ENCODE measurements around the gene KCNAB3.

The KCNAB3 gene

DNA sequence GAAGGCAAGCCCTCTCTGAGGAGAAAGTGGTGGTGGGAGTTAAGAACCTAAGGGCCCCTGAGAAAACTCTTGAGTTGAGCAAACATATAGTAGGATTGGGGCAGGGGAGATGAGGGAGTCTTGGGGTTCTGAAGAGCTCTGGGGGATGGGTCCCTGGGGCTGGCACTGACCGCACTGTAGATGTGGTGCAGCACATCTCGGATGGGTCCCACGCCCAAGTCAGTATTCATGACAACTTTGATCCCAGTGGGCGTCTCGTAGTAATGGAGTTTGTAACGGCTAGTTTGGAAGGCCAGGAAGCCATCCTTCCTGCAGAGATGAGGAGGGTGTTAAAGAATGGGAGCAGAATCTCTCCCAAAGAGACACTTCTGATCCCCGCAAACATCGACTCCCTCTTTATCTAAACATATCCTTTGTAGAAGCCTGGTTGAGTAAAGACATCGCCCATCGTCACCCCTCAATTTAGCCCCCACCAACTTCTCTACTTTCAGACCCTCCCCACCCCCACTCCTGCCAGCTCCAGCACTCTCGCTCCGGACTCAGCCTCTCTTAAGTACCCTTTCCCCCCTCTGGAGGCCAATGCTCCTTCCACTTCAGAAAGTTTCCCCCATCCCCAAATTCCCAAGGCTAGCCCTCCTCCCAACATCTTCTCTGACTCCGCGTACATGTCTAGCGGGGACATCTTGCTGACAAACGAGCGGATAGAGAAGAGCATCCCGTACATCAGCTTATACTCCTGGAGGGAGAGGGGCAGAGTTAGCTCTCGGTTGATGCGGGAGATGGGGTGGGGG is 1.4 kb upstream of the KCNAB3 start:
- ChIA-PET CTCF (no interaction called here), POLR2A (interaction anchor here (1.0 to 5.2 kb wide), 15 partner anchors 9 to 303 kb away, joined by 3 to 69 read pairs (median 5); partner anchors contain the start of genes NAA38, RNF227 and SAT2)
- TF ChIP-seq NFRKB (IDR thresholded peaks at IDR 0.05), result no peak
- TF ChIP-seq, protein P1, sequence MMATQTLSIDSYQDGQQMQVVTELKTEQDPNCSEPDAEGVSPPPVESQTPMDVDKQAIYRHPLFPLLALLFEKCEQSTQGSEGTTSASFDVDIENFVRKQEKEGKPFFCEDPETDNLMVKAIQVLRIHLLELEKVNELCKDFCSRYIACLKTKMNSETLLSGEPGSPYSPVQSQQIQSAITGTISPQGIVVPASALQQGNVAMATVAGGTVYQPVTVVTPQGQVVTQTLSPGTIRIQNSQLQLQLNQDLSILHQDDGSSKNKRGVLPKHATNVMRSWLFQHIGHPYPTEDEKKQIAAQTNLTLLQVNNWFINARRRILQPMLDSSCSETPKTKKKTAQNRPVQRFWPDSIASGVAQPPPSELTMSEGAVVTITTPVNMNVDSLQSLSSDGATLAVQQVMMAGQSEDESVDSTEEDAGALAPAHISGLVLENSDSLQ (IDR thresholded peaks at IDR 0.05), result no peak
- no peak for TF ChIP-seq L3MBTL2 (conservative IDR thresholded peaks at IDR 0.05)
- TF ChIP-seq ELF4 (IDR thresholded peaks at IDR 0.05), result no peak
- no peak for TF ChIP-seq FOXM1 (IDR thresholded peaks at IDR 0.05; ENCODE audit: borderline replicate concordance)
- TF ChIP-seq SUZ12 (IDR thresholded peaks at IDR 0.05), result no peak
- no peak for TF ChIP-seq ARNT (IDR thresholded peaks at IDR 0.05)
- TF ChIP-seq ZNF384 (IDR thresholded peaks at IDR 0.05), result no peak
- TF ChIP-seq FOXA1 (IDR thresholded peaks at IDR 0.05), result no peak
- TF ChIP-seq FOXK2 (IDR thresholded peaks at IDR 0.05), result no peak
- no peak for TF ChIP-seq TARDBP (IDR thresholded peaks at IDR 0.05)
- no peak for TF ChIP-seq SP1 (IDR thresholded peaks at IDR 0.05)
- TF ChIP-seq LEF1 (IDR thresholded peaks at IDR 0.05; ENCODE audit: borderline replicate concordance), result no peak
- no peak for DNase-seq (ENCODE audit: extremely low spot score)

DNA sequence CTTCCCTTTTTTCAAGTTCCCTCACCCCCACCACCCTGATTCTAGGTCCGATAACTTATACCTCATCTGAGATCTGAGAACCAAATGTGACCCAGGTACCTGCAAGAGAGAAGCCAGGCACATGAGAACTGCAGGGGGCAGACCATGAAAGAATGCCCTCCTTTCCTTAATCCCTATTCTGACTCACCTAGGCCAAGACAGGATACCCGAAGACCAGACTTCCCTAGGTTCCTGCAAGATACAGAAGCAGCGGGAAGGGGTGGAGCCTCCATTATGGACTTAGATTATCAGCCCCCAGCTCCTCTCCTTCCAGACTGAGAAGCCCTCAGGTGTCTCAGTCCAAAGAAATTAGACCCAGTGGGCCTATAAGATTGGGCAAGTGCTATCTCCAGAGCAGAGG is 2.1 kb downstream of the KCNAB3 start:
- POLR2A ChIA-PET, result no interaction called here

DNA sequence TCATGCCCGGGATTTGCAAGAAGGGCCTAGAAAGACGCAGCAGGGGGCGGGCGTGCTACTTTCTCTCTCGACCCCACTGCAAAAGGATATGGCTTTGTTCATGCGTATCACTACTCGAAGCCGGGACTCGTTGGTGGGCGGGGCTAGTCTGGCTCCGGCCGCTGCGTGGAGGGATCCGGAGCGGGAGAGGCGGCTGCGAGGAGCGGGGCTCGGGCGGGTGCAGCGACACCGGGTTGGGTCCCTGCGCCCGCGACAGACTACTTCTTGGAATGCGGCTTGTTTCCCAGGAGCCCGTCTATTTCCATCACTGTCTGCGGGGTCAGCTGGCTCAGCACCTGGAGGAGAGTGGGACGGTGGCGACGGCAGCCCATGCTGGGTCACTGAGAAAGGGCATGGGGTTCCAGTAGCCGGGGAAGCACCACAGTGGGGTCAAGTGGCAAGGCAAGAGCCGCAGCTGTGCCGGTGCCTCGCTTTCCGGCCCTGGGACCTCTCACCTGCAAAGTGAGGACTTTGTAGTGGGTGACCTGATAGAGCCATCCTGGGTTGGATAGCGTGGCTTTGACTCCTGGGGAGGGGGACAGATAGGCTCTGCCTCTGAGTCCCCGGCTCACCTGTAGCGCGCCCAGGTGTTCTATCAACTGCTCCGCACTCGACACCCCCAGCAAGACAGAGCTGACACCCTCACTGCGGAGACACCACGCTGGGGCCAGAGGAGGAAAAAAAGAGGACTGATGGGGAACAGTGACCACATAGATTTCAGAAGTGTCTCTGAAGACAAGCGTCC is 6.6 kb downstream of the KCNAB3 start:
- POLR2A ChIA-PET, result interaction anchor here (1.4 kb wide), 1 partner anchor 9 kb away, joined by 6 read pairs; the partner anchor contains the start of genes CNTROB and TRAPPC1
- DNase-seq (ENCODE audit: extremely low spot score), result no peak
- CTCF ChIA-PET, result no interaction called here
- TF ChIP-seq, protein P1 (IDR thresholded peaks at IDR 0.05), result no peak
- no peak for TF ChIP-seq SUZ12 (IDR thresholded peaks at IDR 0.05)
- TF ChIP-seq L3MBTL2 (conservative IDR thresholded peaks at IDR 0.05), result no peak
- no peak for TF ChIP-seq CTBP1 (IDR thresholded peaks at IDR 0.05; ENCODE audit: borderline replicate concordance)
- no peak for TF ChIP-seq TARDBP (IDR thresholded peaks at IDR 0.05)
- TF ChIP-seq FOXK2 (IDR thresholded peaks at IDR 0.05), result no peak
- no peak for TF ChIP-seq HDGF (IDR thresholded peaks at IDR 0.05; ENCODE audit: borderline replicate concordance)
- no peak for TF ChIP-seq ZNF384 (IDR thresholded peaks at IDR 0.05)
- no peak for TF ChIP-seq BHLHE40 (IDR thresholded peaks at IDR 0.05; ENCODE audit: borderline replicate concordance)
- TF ChIP-seq ARNT (IDR thresholded peaks at IDR 0.05), result no peak
- TF ChIP-seq LEF1 (IDR thresholded peaks at IDR 0.05; ENCODE audit: borderline replicate concordance), result no peak
- TF ChIP-seq FOXA1 (IDR thresholded peaks at IDR 0.05), result no peak

More for the DNA sequence above, 2.1 kb downstream of the KCNAB3 start:
- CTCF ChIA-PET, result no interaction called here
- TF ChIP-seq BHLHE40 (IDR thresholded peaks at IDR 0.05; ENCODE audit: borderline replicate concordance) (no peak), HDGF (IDR thresholded peaks at IDR 0.05; ENCODE audit: borderline replicate concordance) (no peak), ELF4 (IDR thresholded peaks at IDR 0.05) (no peak), FOXA1 (IDR thresholded peaks at IDR 0.05) (no peak), L3MBTL2 (conservative IDR thresholded peaks at IDR 0.05) (no peak), SUZ12 (IDR thresholded peaks at IDR 0.05) (no peak), ZNF384 (IDR thresholded peaks at IDR 0.05) (no peak), ARNT (IDR thresholded peaks at IDR 0.05) (no peak), NFRKB (IDR thresholded peaks at IDR 0.05) (no peak), LEF1 (IDR thresholded peaks at IDR 0.05; ENCODE audit: borderline replicate concordance) (no peak), TARDBP (IDR thresholded peaks at IDR 0.05) (no peak), CTBP1 (IDR thresholded peaks at IDR 0.05; ENCODE audit: borderline replicate concordance) (no peak), SP1 (IDR thresholded peaks at IDR 0.05) (no peak), FOXK2 (IDR thresholded peaks at IDR 0.05) (no peak), FOXM1 (IDR thresholded peaks at IDR 0.05; ENCODE audit: borderline replicate concordance) (no peak)
- TF ChIP-seq, protein P1 (IDR thresholded peaks at IDR 0.05), result no peak
- DNase-seq (ENCODE audit: extremely low spot score), result no peak

DNA sequence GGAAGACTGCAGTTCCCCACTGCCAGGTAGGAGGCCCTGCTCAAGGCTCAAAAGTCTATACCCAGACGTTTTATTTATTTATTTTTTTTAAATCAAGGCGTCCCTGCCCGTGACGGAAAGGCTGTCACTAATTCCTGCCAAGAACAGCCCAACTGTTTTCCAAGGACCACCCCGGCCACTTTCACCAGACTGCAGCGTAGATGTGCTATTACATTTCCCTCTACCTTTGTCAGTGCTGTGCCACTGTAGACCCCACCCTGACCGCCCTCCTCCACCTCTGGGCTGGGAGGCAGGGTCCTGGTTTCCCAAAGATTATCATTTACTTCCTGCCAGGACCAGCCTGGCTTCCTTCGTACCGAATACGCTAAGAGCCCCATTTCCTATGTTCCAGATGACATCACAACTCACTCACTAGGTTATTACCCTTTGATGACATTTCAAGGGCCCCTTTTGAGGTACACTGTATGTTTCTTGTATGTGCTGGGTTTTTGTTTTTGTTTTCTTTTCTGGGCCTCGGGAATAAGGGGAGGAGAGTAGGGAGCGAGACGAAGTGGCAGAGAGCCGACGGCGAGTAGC is 7.3 kb downstream of the KCNAB3 start:
- no peak for DNase-seq (ENCODE audit: extremely low spot score)
- no peak for TF ChIP-seq SP1 (IDR thresholded peaks at IDR 0.05)
- no peak for TF ChIP-seq HDGF (IDR thresholded peaks at IDR 0.05; ENCODE audit: borderline replicate concordance)
- no peak for TF ChIP-seq L3MBTL2 (conservative IDR thresholded peaks at IDR 0.05)
- no peak for TF ChIP-seq NFRKB (IDR thresholded peaks at IDR 0.05)
- TF ChIP-seq ELF4 (IDR thresholded peaks at IDR 0.05), result no peak
- TF ChIP-seq BHLHE40 (IDR thresholded peaks at IDR 0.05; ENCODE audit: borderline replicate concordance), result no peak
- TF ChIP-seq ARNT (IDR thresholded peaks at IDR 0.05), result no peak
- TF ChIP-seq, protein P1 (IDR thresholded peaks at IDR 0.05), result no peak
- no peak for TF ChIP-seq SUZ12 (IDR thresholded peaks at IDR 0.05)
- TF ChIP-seq LEF1 (IDR thresholded peaks at IDR 0.05; ENCODE audit: borderline replicate concordance), result no peak
- TF ChIP-seq FOXA1 (IDR thresholded peaks at IDR 0.05), result no peak
- no peak for TF ChIP-seq FOXM1 (IDR thresholded peaks at IDR 0.05; ENCODE audit: borderline replicate concordance)
- no peak for TF ChIP-seq CTBP1 (IDR thresholded peaks at IDR 0.05; ENCODE audit: borderline replicate concordance)
- no peak for TF ChIP-seq ZNF384 (IDR thresholded peaks at IDR 0.05)
- TF ChIP-seq FOXK2 (IDR thresholded peaks at IDR 0.05), result no peak
- TF ChIP-seq TARDBP (IDR thresholded peaks at IDR 0.05), result no peak
- POLR2A ChIA-PET, result interaction anchor here (1.0 to 1.4 kb wide), 2 partner anchors 9 to 10 kb away, joined by 4 to 6 read pairs; partner anchors contain the start of genes CNTROB and TRAPPC1
- CTCF ChIA-PET, result no interaction called here

All from HEK293T (cell line).